Measurements from ENCODE around the gene NUDT13.

- TF ChIP-seq, protein P1, sequence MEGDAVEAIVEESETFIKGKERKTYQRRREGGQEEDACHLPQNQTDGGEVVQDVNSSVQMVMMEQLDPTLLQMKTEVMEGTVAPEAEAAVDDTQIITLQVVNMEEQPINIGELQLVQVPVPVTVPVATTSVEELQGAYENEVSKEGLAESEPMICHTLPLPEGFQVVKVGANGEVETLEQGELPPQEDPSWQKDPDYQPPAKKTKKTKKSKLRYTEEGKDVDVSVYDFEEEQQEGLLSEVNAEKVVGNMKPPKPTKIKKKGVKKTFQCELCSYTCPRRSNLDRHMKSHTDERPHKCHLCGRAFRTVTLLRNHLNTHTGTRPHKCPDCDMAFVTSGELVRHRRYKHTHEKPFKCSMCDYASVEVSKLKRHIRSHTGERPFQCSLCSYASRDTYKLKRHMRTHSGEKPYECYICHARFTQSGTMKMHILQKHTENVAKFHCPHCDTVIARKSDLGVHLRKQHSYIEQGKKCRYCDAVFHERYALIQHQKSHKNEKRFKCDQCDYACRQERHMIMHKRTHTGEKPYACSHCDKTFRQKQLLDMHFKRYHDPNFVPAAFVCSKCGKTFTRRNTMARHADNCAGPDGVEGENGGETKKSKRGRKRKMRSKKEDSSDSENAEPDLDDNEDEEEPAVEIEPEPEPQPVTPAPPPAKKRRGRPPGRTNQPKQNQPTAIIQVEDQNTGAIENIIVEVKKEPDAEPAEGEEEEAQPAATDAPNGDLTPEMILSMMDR (IDR thresholded peaks at IDR 0.05): no peak
- no peak for TF ChIP-seq POLR2A (IDR thresholded peaks at IDR 0.05)
- no peak for TF ChIP-seq POLR2AphosphoS5 (IDR thresholded peaks at IDR 0.05)
These were observed 62.6 kb downstream of the NUDT13 start for GRCh38 chr10:73172867-73173266.

Measured in gastroesophageal sphincter (tissue), 3 donors.